Measurements from ENCODE around the gene NMNAT3.

GRCh38 chr3:139555249-139555648 lies 122.5 kb downstream of the NMNAT3 start:
- no peak for TF ChIP-seq CTCF (conservative IDR thresholded peaks at IDR 0.05; ENCODE audit: low read depth in 2 of 2)
- no peak for TF ChIP-seq EZH2phosphoT487 (IDR thresholded peaks at IDR 0.05; ENCODE audit: unreplicated experiment)
- no peak for TF ChIP-seq POLR2AphosphoS5 (IDR thresholded peaks at IDR 0.05; ENCODE audit: low read depth)

All from GM23338 (cell line).